SK-N-SH treated with all-trans-retinoic acid at 6 μM for 48 hours (cell line): ENCODE measurements around the gene PDE4B.

Source experiments
- ATAC-seq: fragments of 200-7000 bp; cut with Tn5 transposase; 3 replicates; pipeline ENCODE4 v1.9.1; 2020; ENCODE audit warnings: mild to moderate bottlenecking, moderate library complexity
- ARNTL ChIP-seq: fragments of 450-650 bp; formaldehyde crosslinking; IDR thresholded peaks from 2 replicates; pipeline ENCODE4 v1.5.0; 2020; ENCODE audit warnings: low read depth, mild to moderate bottlenecking, moderate library complexity, borderline replicate concordance
- BACH2 ChIP-seq: fragments of 250-450 bp; sonication (Bioruptor Pico); IDR thresholded peaks from 2 replicates; pipeline ENCODE4 v1.9.0; 2021; ENCODE audit warnings: mild to moderate bottlenecking, borderline replicate concordance
- CSDC2 ChIP-seq: fragments of 250-450 bp; sonication (Bioruptor Pico); IDR thresholded peaks from 2 replicates; pipeline ENCODE4 v1.5.0; 2020; ENCODE audit warnings: mild to moderate bottlenecking, moderate library complexity
- GLIS3 ChIP-seq: fragments of 250-450 bp; sonication (Bioruptor Pico); IDR thresholded peaks from 2 replicates; pipeline ENCODE4 v1.5.0; 2020; ENCODE audit warnings: mild to moderate bottlenecking, moderate library complexity
- ISL1 ChIP-seq: fragments of 250-450 bp; sonication (Bioruptor Pico); IDR thresholded peaks from 2 replicates; pipeline ENCODE4 v2.1.2; 2022; ENCODE audit warnings: mild to moderate bottlenecking, moderate library complexity
- OSR1 ChIP-seq: fragments of 250-450 bp; sonication (Bioruptor Pico); IDR thresholded peaks from 2 replicates; pipeline ENCODE4 v1.8.0; 2022; ENCODE audit warnings: moderate library complexity, mild to moderate bottlenecking, inconsistent platforms
- RARB ChIP-seq: fragments of 250-450 bp; sonication (Bioruptor Pico); IDR thresholded peaks from 2 replicates; pipeline ENCODE4 v1.8.0; 2021; ENCODE audit warnings: mild to moderate bottlenecking, moderate library complexity
- SNAI2 ChIP-seq: fragments of 250-450 bp; sonication (Bioruptor Pico); IDR thresholded peaks from 2 replicates; pipeline ENCODE4 v1.5.0; 2020; ENCODE audit warnings: mild to moderate bottlenecking, moderate library complexity
- TCF4 ChIP-seq: fragments of 250-450 bp; sonication (Bioruptor Pico); IDR thresholded peaks from 2 replicates; pipeline ENCODE4 v1.8.0; 2021; ENCODE audit warnings: mild to moderate bottlenecking, moderate library complexity, borderline replicate concordance
- TOX ChIP-seq: fragments of 250-450 bp; sonication (Bioruptor Pico); IDR thresholded peaks from 2 replicates; pipeline ENCODE4 v1.8.0; 2021; ENCODE audit warnings: mild to moderate bottlenecking, moderate library complexity, borderline replicate concordance
- ZC3H10 ChIP-seq: fragments of 250-450 bp; sonication (Bioruptor Pico); IDR thresholded peaks from 2 replicates; pipeline ENCODE4 v1.5.1; 2021; ENCODE audit warnings: mild to moderate bottlenecking, moderate library complexity
- ZFP3 ChIP-seq: fragments of 250-450 bp; sonication (Bioruptor Pico); IDR thresholded peaks from 2 replicates; pipeline ENCODE4 v1.5.0; 2020; ENCODE audit warnings: mild to moderate bottlenecking, moderate library complexity
- ZFP30 ChIP-seq: fragments of 450-650 bp; formaldehyde crosslinking; IDR thresholded peaks from 2 replicates; pipeline ENCODE4 v1.5.0; 2022; ENCODE audit warnings: mild to moderate bottlenecking, moderate library complexity
- ZNF70 ChIP-seq: fragments of 450-650 bp; formaldehyde crosslinking; IDR thresholded peaks from 2 replicates; pipeline ENCODE4 v1.5.0; 2020; ENCODE audit warnings: mild to moderate bottlenecking, moderate library complexity
- ZNF8 ChIP-seq: fragments of 450-650 bp; formaldehyde crosslinking; IDR thresholded peaks from 2 replicates; pipeline ENCODE4 v1.5.0; 2020; ENCODE audit warnings: mild to moderate bottlenecking, moderate library complexity
- TF ChIP-seq, protein P1 (sequence below): fragments of 250-450 bp; sonication (Bioruptor Pico); IDR thresholded peaks from 2 replicates; pipeline ENCODE4 v1.5.0; 2020; ENCODE audit warnings: mild to moderate bottlenecking, moderate library complexity
- TF ChIP-seq, protein P2 (sequence below): fragments of 250-450 bp; sonication (Bioruptor Pico); IDR thresholded peaks from 2 replicates; pipeline ENCODE4 v1.8.0; 2021; ENCODE audit warnings: low read depth, mild to moderate bottlenecking, moderate library complexity, borderline replicate concordance
- TF ChIP-seq, protein P3 (sequence below): fragments of 250-450 bp; sonication (Bioruptor Pico); IDR thresholded peaks from 2 replicates; pipeline ENCODE4 v1.5.1; 2020; ENCODE audit warnings: low read depth, mild to moderate bottlenecking, moderate library complexity
- TF ChIP-seq, protein P4 (sequence below): fragments of 250-450 bp; sonication (Bioruptor Pico); IDR thresholded peaks from 2 replicates; pipeline ENCODE4 v1.8.0; 2020; ENCODE audit warnings: mild to moderate bottlenecking, moderate library complexity, borderline replicate concordance

PDE4B gene

DNA sequence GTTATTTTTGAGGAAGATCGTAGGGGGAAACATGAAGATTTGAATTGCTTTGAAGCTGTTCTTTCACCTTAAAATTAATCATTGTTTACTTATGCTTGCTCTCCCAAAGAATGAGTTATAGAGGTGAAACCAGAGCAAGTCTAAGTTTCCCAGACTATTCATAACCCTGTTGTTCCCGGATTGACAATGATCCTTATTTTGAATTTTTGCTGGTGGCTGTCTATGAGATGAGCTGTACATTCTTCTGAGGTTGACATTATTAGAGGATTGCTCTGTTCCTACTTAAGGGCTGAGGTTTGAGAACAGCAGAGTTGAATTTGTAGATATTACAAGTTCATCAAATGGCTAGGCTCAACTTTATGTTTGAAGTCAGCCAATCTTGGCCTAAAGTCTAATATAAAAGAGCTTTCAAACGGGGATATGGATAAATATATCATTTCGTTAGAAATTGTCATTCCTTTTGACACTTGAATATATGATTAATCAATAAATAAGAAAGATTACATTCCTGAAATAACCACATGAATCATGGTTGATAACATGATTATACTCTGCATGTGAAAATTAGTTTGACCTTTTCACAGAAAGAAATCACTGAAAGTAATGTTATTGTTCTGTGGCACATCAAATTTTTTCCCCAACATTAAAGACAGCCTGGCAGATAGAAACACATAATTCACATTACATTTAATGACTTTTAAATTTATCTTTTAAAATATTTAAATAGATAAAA is 19.1 kb upstream of the PDE4B start:
- no peak for ATAC-seq
- TF ChIP-seq OSR1 (CRISPR knock-in tag), result no peak
- no peak for TF ChIP-seq ZFP3
- TF ChIP-seq ZNF70 (CRISPR knock-in tag), result no peak
- no peak for TF ChIP-seq RARB (CRISPR knock-in tag)
- TF ChIP-seq ARNTL (CRISPR knock-in tag), result no peak
- 0 out of 2 replicates have a peak, but pooled peaks have one; percentile 18 for TF ChIP-seq ISL1 (CRISPR knock-in tag)
- TF ChIP-seq ZFP30 (CRISPR knock-in tag), result no peak

DNA sequence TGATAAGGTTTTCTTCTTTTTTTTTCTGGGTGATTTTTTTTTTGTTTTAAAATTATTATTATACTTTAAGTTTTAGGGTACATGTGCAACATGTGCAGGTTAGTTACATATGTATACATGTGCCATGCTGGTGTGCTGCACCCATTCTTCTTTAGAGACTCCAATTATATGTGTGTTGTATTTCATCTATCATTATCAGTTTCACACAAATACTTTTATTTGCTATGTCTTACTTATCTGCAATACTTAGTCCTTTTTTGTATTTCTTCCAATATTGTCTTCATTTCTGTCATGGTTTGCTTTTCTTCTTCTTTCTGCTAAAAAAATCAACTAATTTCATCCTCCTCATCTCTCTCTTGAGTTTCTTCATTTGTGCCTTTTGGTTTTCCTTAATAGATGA is 3.9 kb upstream of the PDE4B start:
- TF ChIP-seq, protein P1, sequence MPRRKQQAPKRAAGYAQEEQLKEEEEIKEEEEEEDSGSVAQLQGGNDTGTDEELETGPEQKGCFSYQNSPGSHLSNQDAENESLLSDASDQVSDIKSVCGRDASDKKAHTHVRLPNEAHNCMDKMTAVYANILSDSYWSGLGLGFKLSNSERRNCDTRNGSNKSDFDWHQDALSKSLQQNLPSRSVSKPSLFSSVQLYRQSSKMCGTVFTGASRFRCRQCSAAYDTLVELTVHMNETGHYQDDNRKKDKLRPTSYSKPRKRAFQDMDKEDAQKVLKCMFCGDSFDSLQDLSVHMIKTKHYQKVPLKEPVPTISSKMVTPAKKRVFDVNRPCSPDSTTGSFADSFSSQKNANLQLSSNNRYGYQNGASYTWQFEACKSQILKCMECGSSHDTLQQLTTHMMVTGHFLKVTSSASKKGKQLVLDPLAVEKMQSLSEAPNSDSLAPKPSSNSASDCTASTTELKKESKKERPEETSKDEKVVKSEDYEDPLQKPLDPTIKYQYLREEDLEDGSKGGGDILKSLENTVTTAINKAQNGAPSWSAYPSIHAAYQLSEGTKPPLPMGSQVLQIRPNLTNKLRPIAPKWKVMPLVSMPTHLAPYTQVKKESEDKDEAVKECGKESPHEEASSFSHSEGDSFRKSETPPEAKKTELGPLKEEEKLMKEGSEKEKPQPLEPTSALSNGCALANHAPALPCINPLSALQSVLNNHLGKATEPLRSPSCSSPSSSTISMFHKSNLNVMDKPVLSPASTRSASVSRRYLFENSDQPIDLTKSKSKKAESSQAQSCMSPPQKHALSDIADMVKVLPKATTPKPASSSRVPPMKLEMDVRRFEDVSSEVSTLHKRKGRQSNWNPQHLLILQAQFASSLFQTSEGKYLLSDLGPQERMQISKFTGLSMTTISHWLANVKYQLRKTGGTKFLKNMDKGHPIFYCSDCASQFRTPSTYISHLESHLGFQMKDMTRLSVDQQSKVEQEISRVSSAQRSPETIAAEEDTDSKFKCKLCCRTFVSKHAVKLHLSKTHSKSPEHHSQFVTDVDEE (CRISPR knock-in tag), result no peak
- TF ChIP-seq ZFP30 (CRISPR knock-in tag), result no peak
- TF ChIP-seq, protein P2, sequence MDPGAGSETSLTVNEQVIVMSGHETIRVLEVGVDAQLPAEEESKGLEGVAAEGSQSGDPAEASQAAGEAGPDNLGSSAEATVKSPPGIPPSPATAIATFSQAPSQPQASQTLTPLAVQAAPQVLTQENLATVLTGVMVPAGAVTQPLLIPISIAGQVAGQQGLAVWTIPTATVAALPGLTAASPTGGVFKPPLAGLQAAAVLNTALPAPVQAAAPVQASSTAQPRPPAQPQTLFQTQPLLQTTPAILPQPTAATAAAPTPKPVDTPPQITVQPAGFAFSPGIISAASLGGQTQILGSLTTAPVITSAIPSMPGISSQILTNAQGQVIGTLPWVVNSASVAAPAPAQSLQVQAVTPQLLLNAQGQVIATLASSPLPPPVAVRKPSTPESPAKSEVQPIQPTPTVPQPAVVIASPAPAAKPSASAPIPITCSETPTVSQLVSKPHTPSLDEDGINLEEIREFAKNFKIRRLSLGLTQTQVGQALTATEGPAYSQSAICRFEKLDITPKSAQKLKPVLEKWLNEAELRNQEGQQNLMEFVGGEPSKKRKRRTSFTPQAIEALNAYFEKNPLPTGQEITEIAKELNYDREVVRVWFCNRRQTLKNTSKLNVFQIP (CRISPR knock-in tag), result no peak
- TF ChIP-seq GLIS3 (CRISPR knock-in tag), result no peak
- TF ChIP-seq OSR1 (CRISPR knock-in tag), result no peak
- TF ChIP-seq ZNF8 (CRISPR knock-in tag), result no peak
- TF ChIP-seq ZFP3, result no peak
- no peak for TF ChIP-seq ZC3H10 (CRISPR knock-in tag)
- no peak for TF ChIP-seq TCF4 (CRISPR knock-in tag)
- TF ChIP-seq BACH2 (CRISPR knock-in tag), result no peak
- TF ChIP-seq ARNTL (CRISPR knock-in tag), result no peak
- no peak for TF ChIP-seq ISL1 (CRISPR knock-in tag)
- TF ChIP-seq CSDC2 (CRISPR knock-in tag), result no peak
- TF ChIP-seq TOX, result no peak
- no peak for TF ChIP-seq ZNF70 (CRISPR knock-in tag)
- TF ChIP-seq, protein P3, sequence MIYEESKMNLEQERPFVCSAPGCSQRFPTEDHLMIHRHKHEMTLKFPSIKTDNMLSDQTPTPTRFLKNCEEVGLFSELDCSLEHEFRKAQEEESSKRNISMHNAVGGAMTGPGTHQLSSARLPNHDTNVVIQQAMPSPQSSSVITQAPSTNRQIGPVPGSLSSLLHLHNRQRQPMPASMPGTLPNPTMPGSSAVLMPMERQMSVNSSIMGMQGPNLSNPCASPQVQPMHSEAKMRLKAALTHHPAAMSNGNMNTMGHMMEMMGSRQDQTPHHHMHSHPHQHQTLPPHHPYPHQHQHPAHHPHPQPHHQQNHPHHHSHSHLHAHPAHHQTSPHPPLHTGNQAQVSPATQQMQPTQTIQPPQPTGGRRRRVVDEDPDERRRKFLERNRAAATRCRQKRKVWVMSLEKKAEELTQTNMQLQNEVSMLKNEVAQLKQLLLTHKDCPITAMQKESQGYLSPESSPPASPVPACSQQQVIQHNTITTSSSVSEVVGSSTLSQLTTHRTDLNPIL, result no peak
- TF ChIP-seq, all 23 proteins: peak for 0
- ATAC-seq, result no peak

DNA sequence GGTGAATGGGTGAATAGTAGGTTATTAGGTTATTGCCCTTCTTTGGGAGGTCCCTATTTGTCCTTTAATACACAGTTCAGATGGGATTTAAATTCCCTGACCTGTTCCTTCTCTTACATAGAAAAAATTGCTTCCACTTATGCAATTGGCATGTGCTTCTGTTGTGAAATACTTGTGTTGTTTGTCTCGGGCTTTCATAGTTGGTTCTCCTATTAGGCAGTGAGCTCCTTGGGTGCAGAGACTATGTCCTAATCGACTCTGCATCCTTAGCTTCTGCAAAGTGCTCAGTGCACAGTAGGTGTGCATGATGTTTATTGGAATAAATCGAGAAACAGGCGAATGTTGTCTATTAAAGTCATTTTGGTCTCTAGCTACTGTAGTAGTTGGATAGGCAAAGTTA is 1.3 kb upstream of the PDE4B start:
- TF ChIP-seq, protein P4, sequence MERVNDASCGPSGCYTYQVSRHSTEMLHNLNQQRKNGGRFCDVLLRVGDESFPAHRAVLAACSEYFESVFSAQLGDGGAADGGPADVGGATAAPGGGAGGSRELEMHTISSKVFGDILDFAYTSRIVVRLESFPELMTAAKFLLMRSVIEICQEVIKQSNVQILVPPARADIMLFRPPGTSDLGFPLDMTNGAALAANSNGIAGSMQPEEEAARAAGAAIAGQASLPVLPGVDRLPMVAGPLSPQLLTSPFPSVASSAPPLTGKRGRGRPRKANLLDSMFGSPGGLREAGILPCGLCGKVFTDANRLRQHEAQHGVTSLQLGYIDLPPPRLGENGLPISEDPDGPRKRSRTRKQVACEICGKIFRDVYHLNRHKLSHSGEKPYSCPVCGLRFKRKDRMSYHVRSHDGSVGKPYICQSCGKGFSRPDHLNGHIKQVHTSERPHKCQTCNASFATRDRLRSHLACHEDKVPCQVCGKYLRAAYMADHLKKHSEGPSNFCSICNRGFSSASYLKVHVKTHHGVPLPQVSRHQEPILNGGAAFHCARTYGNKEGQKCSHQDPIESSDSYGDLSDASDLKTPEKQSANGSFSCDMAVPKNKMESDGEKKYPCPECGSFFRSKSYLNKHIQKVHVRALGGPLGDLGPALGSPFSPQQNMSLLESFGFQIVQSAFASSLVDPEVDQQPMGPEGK, result no peak
- TF ChIP-seq ZFP3, result no peak
- TF ChIP-seq, protein P2 (CRISPR knock-in tag), result no peak
- no peak for TF ChIP-seq BACH2 (CRISPR knock-in tag)
- TF ChIP-seq SNAI2, result no peak
- no peak for TF ChIP-seq TCF4 (CRISPR knock-in tag)
- ATAC-seq, result no peak
